ENCODE measurements around the gene ADGRL1.

DNA sequence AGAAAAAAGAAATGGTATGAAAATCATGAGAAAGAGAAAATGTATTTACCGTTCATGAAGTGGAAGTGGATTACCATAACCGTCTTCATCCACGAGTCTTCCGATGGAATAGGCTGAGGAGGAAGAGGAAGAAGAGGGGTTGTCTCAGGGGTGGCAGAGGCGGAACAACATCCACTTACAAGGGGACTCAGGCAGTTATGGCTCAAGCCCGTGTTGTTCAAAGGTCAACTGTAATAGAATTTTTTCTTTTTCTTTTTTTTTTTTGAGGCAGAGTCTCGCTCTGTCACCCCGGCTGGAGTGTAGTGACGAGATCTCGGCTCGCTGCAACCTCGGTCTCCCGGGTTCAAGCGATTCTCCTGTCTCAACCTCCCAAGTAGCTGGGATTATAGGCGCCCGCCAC lies 16.9 kb upstream of the ADGRL1 start:
- TF ChIP-seq TAF1 (IDR thresholded peaks at IDR 0.05; ENCODE audit: borderline replicate concordance, insufficient read depth, low read length), result no peak
- TF ChIP-seq, protein P1, sequence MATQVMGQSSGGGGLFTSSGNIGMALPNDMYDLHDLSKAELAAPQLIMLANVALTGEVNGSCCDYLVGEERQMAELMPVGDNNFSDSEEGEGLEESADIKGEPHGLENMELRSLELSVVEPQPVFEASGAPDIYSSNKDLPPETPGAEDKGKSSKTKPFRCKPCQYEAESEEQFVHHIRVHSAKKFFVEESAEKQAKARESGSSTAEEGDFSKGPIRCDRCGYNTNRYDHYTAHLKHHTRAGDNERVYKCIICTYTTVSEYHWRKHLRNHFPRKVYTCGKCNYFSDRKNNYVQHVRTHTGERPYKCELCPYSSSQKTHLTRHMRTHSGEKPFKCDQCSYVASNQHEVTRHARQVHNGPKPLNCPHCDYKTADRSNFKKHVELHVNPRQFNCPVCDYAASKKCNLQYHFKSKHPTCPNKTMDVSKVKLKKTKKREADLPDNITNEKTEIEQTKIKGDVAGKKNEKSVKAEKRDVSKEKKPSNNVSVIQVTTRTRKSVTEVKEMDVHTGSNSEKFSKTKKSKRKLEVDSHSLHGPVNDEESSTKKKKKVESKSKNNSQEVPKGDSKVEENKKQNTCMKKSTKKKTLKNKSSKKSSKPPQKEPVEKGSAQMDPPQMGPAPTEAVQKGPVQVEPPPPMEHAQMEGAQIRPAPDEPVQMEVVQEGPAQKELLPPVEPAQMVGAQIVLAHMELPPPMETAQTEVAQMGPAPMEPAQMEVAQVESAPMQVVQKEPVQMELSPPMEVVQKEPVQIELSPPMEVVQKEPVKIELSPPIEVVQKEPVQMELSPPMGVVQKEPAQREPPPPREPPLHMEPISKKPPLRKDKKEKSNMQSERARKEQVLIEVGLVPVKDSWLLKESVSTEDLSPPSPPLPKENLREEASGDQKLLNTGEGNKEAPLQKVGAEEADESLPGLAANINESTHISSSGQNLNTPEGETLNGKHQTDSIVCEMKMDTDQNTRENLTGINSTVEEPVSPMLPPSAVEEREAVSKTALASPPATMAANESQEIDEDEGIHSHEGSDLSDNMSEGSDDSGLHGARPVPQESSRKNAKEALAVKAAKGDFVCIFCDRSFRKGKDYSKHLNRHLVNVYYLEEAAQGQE (IDR thresholded peaks at IDR 0.05; ENCODE audit: insufficient read depth in 1 of 2, low read depth in 2 of 2, low read length in 2 of 2), result no peak

All from PFSK-1 (cell line).